ENCODE measurements around the gene TENM3.

TENM3 gene

DNA sequence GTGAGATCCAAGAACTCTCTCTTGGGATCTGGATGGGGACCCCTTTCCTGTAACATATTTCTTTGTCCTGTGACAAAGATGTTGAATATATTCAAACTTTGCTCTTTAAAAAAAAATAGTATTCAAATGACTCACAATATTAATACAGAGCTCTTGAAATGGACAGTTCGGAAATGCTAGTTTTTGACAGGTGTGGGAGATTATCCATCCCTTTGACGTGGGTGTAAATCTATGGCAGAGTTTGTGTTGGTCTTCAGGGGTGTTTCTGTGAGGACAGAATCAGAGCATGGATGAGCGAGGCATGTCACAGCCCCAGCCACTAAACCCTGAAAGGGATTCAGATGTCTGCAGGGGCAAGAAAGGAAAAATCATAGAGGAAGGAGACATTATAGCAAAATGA, 25.8 kb downstream of the TENM3 start:
- no peak overlapping the region for H3K4me3 ChIP-seq (ENCODE audit: low read depth, low read length)
- no peak for DNase-seq (ENCODE audit: low read depth)
- TF ChIP-seq, protein P1, sequence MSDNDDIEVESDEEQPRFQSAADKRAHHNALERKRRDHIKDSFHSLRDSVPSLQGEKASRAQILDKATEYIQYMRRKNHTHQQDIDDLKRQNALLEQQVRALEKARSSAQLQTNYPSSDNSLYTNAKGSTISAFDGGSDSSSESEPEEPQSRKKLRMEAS (IDR thresholded peaks at IDR 0.05; ENCODE audit: low read depth, low read length), result no peak
- TF ChIP-seq POLR2A (IDR thresholded peaks at IDR 0.05; ENCODE audit: extremely low read depth, insufficient read length), result no peak
- TF ChIP-seq, protein P2, sequence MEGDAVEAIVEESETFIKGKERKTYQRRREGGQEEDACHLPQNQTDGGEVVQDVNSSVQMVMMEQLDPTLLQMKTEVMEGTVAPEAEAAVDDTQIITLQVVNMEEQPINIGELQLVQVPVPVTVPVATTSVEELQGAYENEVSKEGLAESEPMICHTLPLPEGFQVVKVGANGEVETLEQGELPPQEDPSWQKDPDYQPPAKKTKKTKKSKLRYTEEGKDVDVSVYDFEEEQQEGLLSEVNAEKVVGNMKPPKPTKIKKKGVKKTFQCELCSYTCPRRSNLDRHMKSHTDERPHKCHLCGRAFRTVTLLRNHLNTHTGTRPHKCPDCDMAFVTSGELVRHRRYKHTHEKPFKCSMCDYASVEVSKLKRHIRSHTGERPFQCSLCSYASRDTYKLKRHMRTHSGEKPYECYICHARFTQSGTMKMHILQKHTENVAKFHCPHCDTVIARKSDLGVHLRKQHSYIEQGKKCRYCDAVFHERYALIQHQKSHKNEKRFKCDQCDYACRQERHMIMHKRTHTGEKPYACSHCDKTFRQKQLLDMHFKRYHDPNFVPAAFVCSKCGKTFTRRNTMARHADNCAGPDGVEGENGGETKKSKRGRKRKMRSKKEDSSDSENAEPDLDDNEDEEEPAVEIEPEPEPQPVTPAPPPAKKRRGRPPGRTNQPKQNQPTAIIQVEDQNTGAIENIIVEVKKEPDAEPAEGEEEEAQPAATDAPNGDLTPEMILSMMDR (IDR thresholded peaks at IDR 0.05; ENCODE audit: low read depth, low read length), result no peak
- TF ChIP-seq MYC (IDR thresholded peaks at IDR 0.05; ENCODE audit: low read depth, low read length), result no peak

DNA sequence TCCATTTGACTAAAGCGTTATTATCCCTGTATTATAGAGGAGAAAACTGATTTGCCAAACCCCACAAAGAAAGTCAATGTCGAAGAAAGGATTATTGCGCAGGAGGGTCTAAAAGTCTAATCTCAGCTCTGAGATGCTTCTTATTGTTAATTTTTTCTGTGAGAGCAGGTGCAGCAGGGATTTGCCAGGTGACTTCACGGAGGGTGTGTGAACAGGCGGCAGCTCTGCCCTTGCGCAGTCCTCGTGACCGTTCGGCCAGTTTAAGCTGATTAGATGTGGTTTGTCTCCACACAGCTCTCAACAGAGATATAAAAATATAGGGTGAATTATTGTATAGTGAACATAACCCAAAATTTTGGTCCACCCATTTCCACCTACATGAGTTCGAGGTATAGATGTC, 28.5 kb downstream of the TENM3 start:
- no peak overlapping the region for H3K4me3 ChIP-seq (ENCODE audit: low read depth, low read length)
- no peak for TF ChIP-seq POLR2A (IDR thresholded peaks at IDR 0.05; ENCODE audit: extremely low read depth, insufficient read length)
- TF ChIP-seq, protein P2 (IDR thresholded peaks at IDR 0.05; ENCODE audit: low read depth, low read length), result no peak
- TF ChIP-seq, protein P1 (IDR thresholded peaks at IDR 0.05; ENCODE audit: low read depth, low read length), result no peak
- no peak for TF ChIP-seq MYC (IDR thresholded peaks at IDR 0.05; ENCODE audit: low read depth, low read length)
- DNase-seq (ENCODE audit: low read depth), result no peak

DNA sequence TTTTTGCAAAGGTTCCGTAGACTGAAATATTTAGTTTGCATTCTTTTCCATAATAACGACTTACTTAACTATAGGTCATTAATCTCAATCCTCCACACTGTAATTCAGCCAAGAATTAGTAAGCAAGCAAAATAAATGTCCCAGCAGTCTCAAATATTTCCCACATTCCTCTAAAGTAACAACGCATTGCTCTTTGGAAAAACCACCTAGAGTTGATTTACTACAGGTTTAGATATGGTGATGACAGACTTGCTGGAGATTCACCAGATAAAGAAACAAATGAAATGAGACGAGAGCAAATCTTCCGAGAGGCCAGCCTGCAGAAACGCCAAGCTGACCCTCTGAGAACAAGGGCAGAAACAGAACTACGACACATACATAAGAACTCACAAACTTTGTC, 28.9 kb downstream of the TENM3 start:
- DNase-seq (ENCODE audit: low read depth), result no peak
- no peak overlapping the region for H3K4me3 ChIP-seq (ENCODE audit: low read depth, low read length)
- TF ChIP-seq, protein P1 (IDR thresholded peaks at IDR 0.05; ENCODE audit: low read depth, low read length), result no peak
- no peak for TF ChIP-seq POLR2A (IDR thresholded peaks at IDR 0.05; ENCODE audit: extremely low read depth, insufficient read length)
- TF ChIP-seq MYC (IDR thresholded peaks at IDR 0.05; ENCODE audit: low read depth, low read length), result no peak
- TF ChIP-seq, protein P2 (IDR thresholded peaks at IDR 0.05; ENCODE audit: low read depth, low read length), result no peak

GRCh38 chr4:182273191-182273935, 30.2 kb downstream of the TENM3 start:
- H3K4me3 ChIP-seq (ENCODE audit: low read depth, low read length), result no peak overlapping the region
- TF ChIP-seq POLR2A (IDR thresholded peaks at IDR 0.05; ENCODE audit: extremely low read depth, insufficient read length), result no peak
- TF ChIP-seq, protein P2 (IDR thresholded peaks at IDR 0.05; ENCODE audit: low read depth, low read length), result no peak
- TF ChIP-seq, protein P1 (IDR thresholded peaks at IDR 0.05; ENCODE audit: low read depth, low read length), result no peak
- TF ChIP-seq MYC (IDR thresholded peaks at IDR 0.05; ENCODE audit: low read depth, low read length), result no peak
- DNase-seq (ENCODE audit: low read depth), result no peak

DNA sequence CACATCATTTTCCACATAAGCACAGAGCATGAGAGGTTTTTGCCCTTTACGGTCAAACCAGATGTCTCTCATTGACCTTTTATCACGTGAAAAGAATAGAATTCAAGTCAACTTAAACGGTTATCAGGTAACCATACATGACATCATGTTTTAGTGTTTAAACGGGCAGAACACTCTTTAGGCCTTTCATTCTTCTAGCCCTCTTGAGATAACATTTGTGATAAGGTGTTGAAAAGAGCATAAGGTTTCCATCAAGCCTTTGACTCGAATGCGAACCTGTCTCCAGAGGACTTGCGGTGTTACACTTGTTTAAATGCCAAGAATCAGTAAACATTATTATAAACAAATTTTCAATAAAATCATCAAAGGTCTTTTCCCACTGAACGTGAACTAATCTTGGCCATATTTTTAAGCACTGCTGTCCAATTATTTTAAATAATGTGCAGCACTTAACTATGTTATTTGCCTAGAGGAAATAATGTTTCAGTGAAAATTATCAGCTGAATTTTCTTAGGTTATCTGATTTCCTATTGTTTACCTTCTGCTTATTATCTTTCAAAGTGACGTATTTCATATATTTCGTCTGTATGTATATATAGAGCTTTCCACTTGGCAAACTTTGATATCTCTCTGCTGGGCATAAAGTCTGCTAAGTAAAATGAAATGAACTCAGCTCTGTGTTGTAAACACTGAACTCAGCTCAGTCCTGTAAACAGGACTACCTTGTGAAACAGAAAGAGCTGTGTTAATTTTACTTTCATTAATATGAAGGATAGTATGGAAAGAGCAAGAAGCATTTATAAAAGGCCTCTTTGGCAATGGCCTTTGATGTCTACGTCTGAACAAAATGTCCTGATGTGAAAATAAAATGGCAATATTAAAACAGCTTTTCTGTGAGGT, 33.3 kb downstream of the TENM3 start:
- H3K4me3 ChIP-seq (ENCODE audit: low read depth, low read length), result no peak overlapping the region
- no peak for DNase-seq (ENCODE audit: low read depth)
- TF ChIP-seq MYC (IDR thresholded peaks at IDR 0.05; ENCODE audit: low read depth, low read length) (no peak), POLR2A (IDR thresholded peaks at IDR 0.05; ENCODE audit: extremely low read depth, insufficient read length) (no peak)
- TF ChIP-seq, protein P1 (IDR thresholded peaks at IDR 0.05; ENCODE audit: low read depth, low read length), result no peak
- TF ChIP-seq, protein P2 (IDR thresholded peaks at IDR 0.05; ENCODE audit: low read depth, low read length), result no peak
